HUDEP-2 (cell line): Measurements from ENCODE around the gene HIVEP3.

Source experiments
- DNase-seq, 76 experiments: peaks; one replicate each; lab custom pipeline; 2025; ENCODE audit not compliant: unreplicated experiment in 76 of 76; lab: John Stamatoyannopoulos, UW

Gene HIVEP3

GRCh38 chr1:41610361-41610760 lies 308.4 kb downstream of the HIVEP3 start:
- no peak for DNase-seq

DNA sequence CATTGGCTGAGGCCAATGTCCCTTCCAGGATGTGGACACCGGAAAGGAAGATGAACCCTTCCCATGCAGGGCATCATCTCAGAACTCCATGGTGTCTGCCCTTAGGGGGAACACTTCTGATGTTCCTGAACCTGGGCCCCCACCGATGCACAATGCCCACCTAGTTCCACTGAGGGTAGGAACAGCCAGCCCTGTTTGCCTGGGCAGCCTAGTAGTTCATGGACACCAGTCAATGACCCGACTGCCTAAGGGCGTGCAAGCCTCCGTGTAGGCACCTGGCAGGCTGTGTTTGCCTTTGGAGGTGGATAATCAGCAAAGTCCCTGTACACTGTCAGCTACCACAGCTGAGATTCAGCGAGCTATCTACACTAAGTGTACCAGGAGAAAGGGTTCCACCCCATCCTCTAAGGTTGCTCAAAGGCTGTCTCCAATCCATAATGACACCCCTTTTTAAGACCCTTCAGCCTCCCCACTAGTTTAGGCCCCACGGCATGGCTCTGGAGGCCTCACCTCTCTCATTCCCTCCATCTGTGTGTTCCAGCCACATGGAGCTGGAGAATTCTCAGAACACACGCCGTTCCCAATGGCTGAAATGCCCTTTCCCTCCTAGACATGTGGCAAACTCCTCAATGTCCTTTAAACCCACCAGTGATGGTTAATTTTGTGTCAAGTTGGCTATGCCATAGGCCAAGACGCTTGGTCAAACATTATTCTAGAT lies 309.4 kb downstream of the HIVEP3 start:
- DNase-seq: no peak

DNA sequence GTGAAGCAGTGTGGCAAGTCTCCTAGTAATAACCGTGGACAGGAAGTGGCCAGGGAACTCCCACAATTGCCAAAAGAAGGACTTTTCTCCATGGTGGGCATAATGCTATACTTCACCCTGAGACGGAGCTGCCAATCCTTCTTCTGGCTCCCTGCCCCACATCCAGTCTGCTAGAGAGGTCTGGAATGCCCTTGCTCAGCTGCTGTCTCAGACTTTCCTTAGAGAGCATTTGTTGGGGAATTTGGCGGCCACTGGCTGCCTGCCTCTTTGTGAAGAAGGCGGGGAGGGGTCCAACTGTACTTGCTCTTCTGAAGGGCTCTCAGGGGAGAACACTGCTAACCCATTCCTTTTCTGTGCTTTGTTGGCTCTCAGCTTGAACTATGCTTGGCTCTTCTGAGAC lies 310.5 kb downstream of the HIVEP3 start:
- no peak for DNase-seq

DNA sequence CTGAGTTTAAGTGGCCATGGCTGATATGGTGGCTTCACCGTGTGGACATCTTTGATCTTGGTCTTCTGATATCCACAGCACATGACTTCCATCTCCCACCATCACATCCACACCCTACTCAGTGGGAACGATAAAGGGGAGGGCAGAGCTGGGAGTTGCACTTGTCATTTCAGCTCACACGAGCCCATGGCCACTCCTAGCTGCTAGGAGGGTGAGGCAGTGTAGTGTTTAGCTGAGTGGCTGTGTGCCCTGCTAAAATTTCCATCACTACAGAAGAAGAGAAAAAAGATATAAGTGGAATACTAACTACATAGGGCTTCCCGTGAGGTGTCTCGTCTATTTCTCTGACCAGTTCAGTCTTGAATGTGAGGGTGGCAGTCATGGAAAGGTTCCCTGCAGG lies 310.9 kb downstream of the HIVEP3 start:
- no peak for DNase-seq

DNA sequence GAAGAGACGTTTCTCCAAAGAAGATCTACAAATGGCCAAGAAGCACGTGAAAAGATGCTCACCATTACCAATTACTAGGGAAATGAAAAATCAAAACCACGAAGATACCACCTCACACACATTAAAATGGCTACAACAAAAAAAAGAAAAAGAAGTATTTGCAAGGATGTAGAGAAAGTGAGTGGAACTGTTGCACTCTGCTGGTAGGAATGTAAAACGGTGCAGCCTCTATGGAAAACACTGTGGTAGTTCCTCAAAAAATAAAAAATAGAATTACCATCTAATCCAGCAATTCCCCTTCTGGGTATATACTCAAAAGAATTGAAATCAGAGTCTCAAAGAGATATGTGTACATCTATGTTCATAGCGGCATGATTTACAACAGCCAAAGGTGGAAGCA lies 318.8 kb downstream of the HIVEP3 start:
- no peak for DNase-seq

GRCh38 chr1:41598325-41598724 lies 320.4 kb downstream of the HIVEP3 start:
- no peak for DNase-seq

- no peak for DNase-seq
Measured at GRCh38 chr1:41592451-41593125, 326.1 kb downstream of the HIVEP3 start.

GRCh38 chr1:41591891-41592290 lies 326.8 kb downstream of the HIVEP3 start:
- DNase-seq: no peak

DNA sequence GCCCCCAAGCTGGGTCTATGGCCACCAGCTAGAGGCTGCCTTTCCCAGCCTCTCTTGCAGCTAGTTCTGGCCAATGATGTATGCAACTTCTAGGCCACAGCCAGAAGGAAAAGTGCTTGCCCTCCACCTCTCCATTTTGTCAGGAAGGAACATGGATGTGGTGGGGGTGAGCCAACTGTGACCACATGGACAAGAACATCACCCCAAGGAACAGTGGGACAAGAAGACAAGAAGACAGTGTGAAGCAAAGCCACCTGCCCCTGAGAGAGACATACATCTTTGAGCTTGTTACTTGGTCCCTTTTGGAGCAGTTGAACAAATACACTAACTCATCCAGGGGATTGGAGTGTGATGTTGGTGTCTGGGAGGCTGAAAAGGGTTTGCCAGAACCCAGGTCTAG lies 328.4 kb downstream of the HIVEP3 start:
- DNase-seq: no peak

GRCh38 chr1:41589395-41589794 lies 329.3 kb downstream of the HIVEP3 start:
- DNase-seq: no peak

DNA sequence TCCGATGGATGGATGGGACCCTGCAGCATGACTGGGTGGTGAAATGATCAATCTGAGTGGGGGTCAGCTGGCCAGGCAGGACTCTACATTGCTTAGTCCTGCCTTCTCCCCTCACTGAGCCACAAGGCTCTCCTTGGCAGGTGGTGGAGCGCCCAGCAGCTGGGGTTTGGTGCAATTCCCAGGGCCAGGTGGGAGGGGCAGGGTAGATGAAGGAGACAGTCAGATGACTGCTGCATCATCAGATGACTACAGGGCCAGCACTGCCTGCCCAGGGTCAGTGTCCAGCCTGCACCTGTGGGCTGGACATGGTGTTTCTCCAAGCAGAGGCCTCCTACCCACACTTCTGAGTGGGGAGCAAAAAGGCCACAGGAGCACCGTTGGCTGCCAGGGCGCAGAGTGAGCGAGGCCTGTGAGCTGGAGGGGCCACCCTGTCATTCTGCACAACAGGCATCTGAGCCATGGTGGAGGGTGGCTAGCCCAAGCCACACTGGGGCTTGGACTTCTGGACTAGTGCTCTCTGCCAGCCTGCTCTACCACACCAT lies 330.3 kb downstream of the HIVEP3 start:
- no peak for DNase-seq

- no peak for DNase-seq
Measured at GRCh38 chr1:41587791-41588190, 330.9 kb downstream of the HIVEP3 start.

DNA sequence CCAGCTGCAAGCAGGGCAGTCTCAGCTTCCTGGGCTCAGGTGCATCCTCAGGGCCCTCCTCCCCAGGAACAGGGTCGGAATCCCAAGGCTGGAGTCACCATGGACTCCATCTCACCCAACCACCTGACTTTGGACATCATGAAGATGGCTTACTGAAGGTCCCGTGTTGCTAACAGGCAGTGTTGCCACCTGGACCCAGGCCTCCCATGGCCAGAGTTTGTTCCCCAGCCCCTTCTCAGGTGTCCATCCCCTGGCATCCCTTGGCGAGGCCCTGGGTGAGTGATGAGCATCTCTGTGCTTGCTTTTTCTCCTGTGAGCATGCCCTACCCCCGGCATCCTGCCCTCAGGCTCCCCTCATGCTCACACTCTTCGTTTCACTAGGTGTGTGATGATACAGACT lies 332.5 kb downstream of the HIVEP3 start:
- no peak for DNase-seq

GRCh38 chr1:41583658-41584547 lies 334.8 kb downstream of the HIVEP3 start:
- no peak for DNase-seq

DNA sequence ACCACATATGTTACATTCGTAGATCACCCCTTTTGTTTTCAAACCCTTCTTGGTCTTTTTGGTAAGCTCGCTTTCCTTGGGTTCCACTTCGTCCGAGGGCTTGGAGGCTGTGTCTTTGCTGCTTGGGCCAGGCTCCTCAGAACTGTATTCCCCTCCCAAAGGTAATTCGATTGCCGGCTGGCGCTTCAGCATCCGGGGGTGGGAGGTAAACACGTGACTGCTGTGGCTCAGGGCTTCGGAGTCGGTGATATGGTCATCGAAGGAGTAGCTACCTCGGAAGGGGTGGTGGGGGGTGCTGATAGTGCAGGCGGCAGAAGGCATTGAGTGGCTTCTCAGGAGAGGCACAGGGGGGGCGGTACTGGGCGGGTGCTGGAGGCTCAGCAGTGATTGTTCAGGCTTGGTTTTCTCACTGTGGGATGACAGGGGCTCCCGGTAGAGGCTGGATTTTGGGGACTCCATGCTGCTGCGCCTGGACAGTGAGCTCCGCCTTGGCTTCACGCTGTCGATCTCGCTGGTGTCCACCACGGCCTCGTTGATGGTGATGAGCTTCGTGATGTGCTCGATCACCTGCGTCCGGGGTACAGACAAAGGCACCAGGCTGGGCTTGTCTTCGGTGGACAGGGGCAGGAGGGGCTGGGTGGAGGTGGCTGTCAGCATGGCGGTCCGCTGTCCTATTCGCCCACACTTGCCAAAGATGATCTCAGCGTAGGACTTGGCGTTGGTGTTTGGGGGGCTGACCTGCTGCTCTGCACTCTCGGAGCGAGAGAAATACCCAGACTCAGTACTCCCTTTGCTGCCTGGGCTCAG lies 335.7 kb downstream of the HIVEP3 start:
- no peak for DNase-seq

DNA sequence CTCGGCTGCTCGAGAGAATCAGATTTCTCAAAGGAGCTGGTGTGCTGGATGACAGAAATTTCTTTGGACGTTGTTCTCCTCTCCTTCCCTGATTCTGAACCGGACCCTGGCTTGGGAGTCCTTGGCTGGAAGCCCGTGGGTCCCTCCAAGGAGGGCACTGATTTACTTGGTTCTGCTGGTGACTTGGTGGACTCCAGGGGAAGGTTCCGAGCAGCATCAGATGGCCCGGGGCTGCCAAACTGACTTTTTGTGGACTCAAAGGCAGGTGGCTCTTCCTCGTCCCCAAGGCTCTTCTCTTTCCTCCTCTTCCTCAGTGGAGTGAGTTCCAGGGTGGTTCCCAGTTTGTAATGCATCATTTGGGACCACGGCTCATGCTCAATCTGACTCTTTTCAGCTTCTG lies 336.4 kb downstream of the HIVEP3 start:
- no peak for DNase-seq

GRCh38 chr1:41582004-41582325 lies 336.8 kb downstream of the HIVEP3 start:
- no peak for DNase-seq

- DNase-seq: no peak
Measured at GRCh38 chr1:41581216-41582003, 337.3 kb downstream of the HIVEP3 start.

DNA sequence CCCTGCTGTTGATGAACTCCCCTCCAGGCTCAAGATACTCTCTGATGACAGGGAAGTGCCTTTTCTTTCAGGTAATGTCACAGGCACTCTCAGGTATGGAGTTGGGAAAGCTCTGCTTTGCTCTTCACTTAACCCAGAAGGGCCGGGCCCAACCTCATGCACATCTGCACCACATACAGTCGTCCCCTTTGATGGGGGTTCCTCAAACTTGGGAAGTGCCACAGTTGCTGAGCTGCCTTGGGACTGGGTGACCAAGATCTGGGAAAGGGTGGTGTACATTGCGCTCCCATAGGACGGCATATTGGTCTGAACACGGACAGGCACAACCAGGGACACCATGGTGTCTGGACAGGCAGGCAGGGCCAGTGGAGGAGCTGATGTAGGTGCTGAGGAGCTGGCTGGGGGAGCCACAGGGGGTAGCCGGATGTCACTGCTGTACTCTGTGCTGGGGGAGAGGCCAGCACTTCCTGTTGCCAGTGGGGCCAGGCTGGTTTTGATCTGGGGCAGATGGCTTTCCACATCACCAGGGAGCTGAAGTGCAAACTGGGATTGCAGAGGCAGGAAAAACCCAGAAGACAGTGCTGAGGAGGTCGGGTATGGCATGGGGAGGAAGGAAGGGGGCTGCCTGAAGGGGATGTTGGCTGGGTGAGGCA lies 338.1 kb downstream of the HIVEP3 start:
- DNase-seq: no peak
